Ovary (tissue), 3 donors: ENCODE results near the gene DELE1.

Experiments
- CTCF ChIP-seq, 3 donors: fragments of 450-650 bp in 2 of 3; fragments of 200-600 bp in 1 of 3; IDR thresholded peaks; one replicate each; pipeline versions ENCODE4 v1.5.1 to v1.8.0; 2016 to 2022; ENCODE audit warnings: antibody characterized with exemption in 3 of 3, mild to moderate bottlenecking in 1 of 3
- POLR2A ChIP-seq: fragments of 450-650 bp; IDR thresholded peaks from one replicate; pipeline ENCODE4 v1.6.1; 2017; ENCODE audit warnings: antibody characterized with exemption, mild to moderate bottlenecking, moderate library complexity
- donor health status: DM: no; HTN: no; CAD: no.

GRCh38 chr5:141914797-141915196, 8.9 kb upstream of the DELE1 start:
- TF ChIP-seq CTCF (IDR thresholded peaks at IDR 0.05) (no peak), POLR2A (no peak)
